Left renal cortex interstitium (tissue), 4 donors: Measurements from ENCODE around the gene SMDT1. TPM values are rescaled to one million over a fixed set of nuclear protein-coding genes. Genes with fewer than 3 reads are reported as not detected.
"Not testable (repeated sequence)": the region's sequence is repeated elsewhere in the genome, so short reads cannot be mapped to it uniquely, and the experiment has no call there.

Experiments
- DNase-seq, 4 donors: peaks; one replicate each; pipeline ENCODE4 v3.0.0-alpha.2; 2013; ENCODE audit warnings: low read depth in 4 of 4, low spot score in 2 of 4, missing footprints in 1 of 4
- polyA plus RNA-seq, 4 donors: library from polyadenylated mRNA; unstranded; fragments of 120-200 nt; gene quantifications; one replicate each; pipeline ENCODE4 v1.2.1, GENCODE V29; 2013; ENCODE audit not compliant: insufficient read length in 4 of 4

Gene SMDT1
- polyA plus RNA-seq, 4 donors: 85.4 to 115 (median 110) TPM

DNA sequence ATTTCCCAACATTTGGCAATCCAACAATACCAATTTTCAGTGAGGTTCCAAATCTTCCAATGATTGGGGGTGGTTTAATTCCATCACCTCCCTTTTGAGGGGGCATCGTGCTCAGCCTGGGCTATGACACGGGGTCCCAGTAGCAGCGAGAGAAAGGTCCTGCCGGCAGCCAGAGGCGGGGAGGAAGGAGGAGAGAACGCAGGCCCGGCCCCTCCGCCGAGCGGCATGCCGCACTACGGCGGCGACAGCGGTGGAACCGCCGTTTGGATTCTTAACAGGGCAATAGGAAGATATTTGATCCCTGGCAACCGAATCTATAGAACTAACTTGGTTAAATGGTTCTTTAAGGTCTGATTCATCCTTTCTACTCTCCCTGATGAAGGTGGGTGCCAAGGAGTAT is 29.3 kb downstream of the SMDT1 start:
- no peak for DNase-seq

GRCh38 chr22:42111798-42112197 is 32.3 kb downstream of the SMDT1 start:
- no peak for DNase-seq

- not testable (repeated sequence) for DNase-seq
These were observed 33.3 kb downstream of the SMDT1 start for GRCh38 chr22:42112793-42113192.

- DNase-seq: no peak
These were observed 35.2 kb downstream of the SMDT1 start for GRCh38 chr22:42114721-42115120.

- not testable (repeated sequence) for DNase-seq
These were observed 35.9 kb downstream of the SMDT1 start for GRCh38 chr22:42115420-42115830.

DNA sequence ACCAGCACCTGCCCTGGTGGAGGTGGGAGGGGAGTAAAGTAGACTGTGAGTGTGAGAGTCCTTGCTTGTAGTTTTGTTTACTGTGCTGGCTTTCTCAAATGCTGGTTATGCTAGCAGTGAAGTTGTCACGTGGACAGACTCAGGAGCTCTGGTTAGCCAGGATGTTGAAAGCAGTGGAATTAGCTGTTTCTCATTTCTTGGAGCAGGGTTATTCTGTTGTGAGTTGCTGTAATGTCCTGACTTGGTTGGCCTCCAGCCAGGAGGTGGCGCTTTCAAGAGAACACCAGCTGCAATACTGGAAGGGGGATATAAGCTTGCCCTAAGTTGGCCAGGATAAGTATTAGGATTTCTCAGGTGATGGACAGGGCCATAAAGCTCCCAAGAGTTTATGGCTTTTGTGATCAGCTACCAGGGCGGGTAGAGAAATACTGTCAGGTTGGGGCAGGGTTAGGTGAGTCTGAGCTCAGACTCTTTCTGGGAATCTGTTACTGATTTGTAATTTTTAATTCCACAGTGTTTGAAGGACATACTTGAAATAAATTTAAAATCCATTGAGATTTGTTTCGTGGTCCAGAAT is 37.4 kb downstream of the SMDT1 start:
- DNase-seq: no peak

- not testable (repeated sequence) for DNase-seq
These were observed 40.9 kb downstream of the SMDT1 start for GRCh38 chr22:42120231-42121021.

- DNase-seq: not testable (repeated sequence)
These were observed 44.0 kb downstream of the SMDT1 start for GRCh38 chr22:42123529-42123928.

DNA sequence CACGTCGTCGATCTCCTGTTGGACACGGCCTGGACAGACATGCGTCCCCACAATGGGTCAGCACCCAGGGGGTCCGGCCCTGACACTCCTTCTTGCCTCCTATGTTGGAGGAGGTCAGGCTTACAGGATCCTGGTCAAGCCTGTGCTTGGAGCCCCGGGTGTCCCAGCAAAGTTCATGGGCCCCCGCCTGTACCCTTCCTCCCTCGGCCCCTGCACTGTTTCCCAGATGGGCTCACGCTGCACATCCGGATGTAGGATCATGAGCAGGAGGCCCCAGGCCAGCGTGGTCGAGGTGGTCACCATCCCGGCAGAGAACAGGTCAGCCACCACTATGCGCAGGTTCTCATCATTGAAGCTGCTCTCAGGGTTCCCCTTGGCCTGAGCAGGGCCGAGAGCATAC is 48.1 kb downstream of the SMDT1 start:
- DNase-seq: no peak

DNA sequence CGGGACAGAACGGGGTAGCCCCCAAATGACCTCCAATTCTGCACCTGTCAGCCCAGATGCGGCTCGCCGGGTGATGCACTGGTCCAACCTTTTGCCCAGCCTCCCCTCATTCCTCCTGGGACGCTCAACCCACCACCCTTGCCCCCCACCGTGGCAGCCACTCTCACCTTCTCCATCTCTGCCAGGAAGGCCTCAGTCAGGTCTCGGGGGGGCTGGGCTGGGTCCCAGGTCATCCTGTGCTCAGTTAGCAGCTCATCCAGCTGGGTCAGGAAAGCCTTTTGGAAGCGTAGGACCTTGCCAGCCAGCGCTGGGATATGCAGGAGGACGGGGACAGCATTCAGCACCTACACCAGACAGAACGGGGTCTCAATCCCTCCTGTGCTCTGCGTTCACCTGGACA is 48.5 kb downstream of the SMDT1 start:
- not testable (repeated sequence) for DNase-seq

- DNase-seq: not testable (repeated sequence)
These were observed 49.5 kb downstream of the SMDT1 start for GRCh38 chr22:42128776-42129694.

GRCh38 chr22:42130182-42130581 is 50.7 kb downstream of the SMDT1 start:
- DNase-seq: not testable (repeated sequence)

DNA sequence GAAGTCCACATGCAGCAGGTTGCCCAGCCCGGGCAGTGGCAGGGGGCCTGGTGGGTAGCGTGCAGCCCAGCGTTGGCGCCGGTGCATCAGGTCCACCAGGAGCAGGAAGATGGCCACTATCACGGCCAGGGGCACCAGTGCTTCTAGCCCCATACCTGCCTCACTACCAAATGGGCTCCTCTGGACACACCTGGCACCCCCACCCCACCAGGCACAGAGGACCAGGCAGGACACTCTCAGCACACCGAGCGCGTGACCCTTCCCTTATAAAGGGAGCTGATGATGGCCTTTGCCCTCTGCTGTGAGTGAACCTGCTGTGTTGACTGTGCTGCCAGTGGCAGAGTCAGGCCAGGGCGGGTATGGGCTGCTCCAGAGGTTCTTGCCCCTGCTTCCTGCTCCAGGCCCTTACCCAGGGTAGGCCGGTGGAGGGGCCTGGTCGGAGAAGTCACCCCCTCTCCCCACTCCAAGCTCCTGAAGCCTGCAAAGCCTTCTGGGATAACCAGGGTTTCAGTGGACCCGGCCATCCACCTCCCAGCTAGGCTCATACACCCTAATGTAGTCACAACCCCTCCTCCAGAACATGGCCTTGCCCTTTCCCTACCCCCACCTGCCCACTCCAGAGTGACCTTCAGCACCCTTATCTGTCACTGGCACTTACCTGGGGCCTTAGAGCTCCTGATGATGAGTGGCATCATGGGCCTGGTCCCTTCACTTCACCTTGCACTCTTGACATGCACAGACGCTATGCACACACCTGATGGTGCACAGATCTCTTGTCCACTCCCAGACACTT is 51.3 kb downstream of the SMDT1 start, which contains the start of gene CYP2D6:
TSS of gene CYP2D6 (minus strand) at position 172 of the 793 bp plus-strand sequence. CDS start at position 153, 19 bp downstream.
- DNase-seq: not testable (repeated sequence)

DNA sequence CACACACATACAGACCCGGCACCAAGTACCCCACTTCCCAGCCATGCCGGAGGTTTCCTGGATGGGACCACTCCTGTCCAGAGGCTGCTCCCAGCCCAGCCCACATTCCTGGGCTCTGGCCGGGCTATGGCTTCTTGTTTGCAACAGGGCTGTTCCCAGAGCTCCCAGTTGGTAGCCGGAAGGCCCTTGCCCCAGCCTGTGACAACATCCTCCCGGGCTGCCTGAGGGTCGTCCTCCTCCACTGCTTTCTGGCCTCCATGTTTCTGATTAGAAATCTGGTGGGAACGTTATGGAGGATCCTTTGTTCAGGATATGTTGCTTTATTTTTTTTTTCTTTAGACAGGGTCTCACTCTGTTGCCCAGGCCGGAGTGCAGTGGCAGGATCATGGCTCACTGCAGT is 52.1 kb downstream of the SMDT1 start:
- no peak for DNase-seq

- DNase-seq: no peak
These were observed 53.0 kb downstream of the SMDT1 start for GRCh38 chr22:42132457-42132856.

Other genes starting within 250 kb of the SMDT1 start
- gene SREBF2, start 246.6 kb upstream of the SMDT1 start, polyA plus RNA-seq: 100 to 1,000 TPM in 1 of 4 donors, 10 to 100 TPM in 3; 86.4 to 106 (median 92.7) TPM
- 1 to 10 TPM in 2 of 4 donors, under 1 TPM in 2; 0.28 to 1.9 (median 0.93) TPM for gene SHISA8, start 164.6 kb upstream of the SMDT1 start, polyA plus RNA-seq
- gene TNFRSF13C, start 152.9 kb upstream of the SMDT1 start, polyA plus RNA-seq: 1 to 10 TPM in 3 of 4 donors, under 1 TPM in 1; 0.82 to 3.9 (median 2.6) TPM
- gene CENPM, start 132.5 kb upstream of the SMDT1 start, polyA plus RNA-seq: 10 to 100 TPM; 11.0 to 21.0 (median 16.9) TPM
- 1 to 10 TPM; 6.1 to 7.8 (median 7.1) TPM for gene SEPTIN3, start 110.3 kb upstream of the SMDT1 start, polyA plus RNA-seq
- 1 to 10 TPM; 3.2 to 8.0 (median 5.3) TPM for gene WBP2NL, start 80.9 kb upstream of the SMDT1 start, polyA plus RNA-seq
- 10 to 100 TPM; 24.9 to 32.5 (median 27.8) TPM for gene NAGA, start 8.9 kb upstream of the SMDT1 start, polyA plus RNA-seq
- 10 to 100 TPM in 3 of 4 donors, 1 to 10 TPM in 1; 9.4 to 14.7 (median 11.4) TPM for gene PHETA2, start 5.5 kb upstream of the SMDT1 start, polyA plus RNA-seq
- gene NDUFA6, start 11.1 kb downstream of the SMDT1 start, polyA plus RNA-seq: 100 to 1,000 TPM in 3 of 4 donors, 10 to 100 TPM in 1; 97.2 to 122 (median 115) TPM
- 10 to 100 TPM in 1 of 4 donors, 1 to 10 TPM in 3; 1.8 to 14.8 (median 4.6) TPM for gene CYP2D6, start 51.1 kb downstream of the SMDT1 start, polyA plus RNA-seq
- gene TCF20, start 191.0 kb downstream of the SMDT1 start, polyA plus RNA-seq: 10 to 100 TPM; 26.2 to 32.6 (median 28.1) TPM